Cerebellar nuclear complex (tissue), 1 donor: ENCODE measurements around the gene CLEC7A.

Experiments used
- DNase-seq, 2 experiments: peaks; one replicate each; lab custom pipeline; 2025; lab: John Stamatoyannopoulos, UW

The CLEC7A gene

GRCh38 chr12:10140001-10140400, 10.0 kb upstream of the CLEC7A start:
- DNase-seq, result no peak

- no peak for DNase-seq
Measured at GRCh38 chr12:10136637-10137205, 6.7 kb upstream of the CLEC7A start.

- no peak for DNase-seq
Measured at GRCh38 chr12:10135126-10135525, 5.1 kb upstream of the CLEC7A start.

- no peak for DNase-seq
Measured at GRCh38 chr12:10132850-10133370, 2.9 kb upstream of the CLEC7A start.

- no peak for DNase-seq
Measured at GRCh38 chr12:10131111-10131690, 1.2 kb upstream of the CLEC7A start.

GRCh38 chr12:10128687-10129086, 1.3 kb downstream of the CLEC7A start:
- no peak for DNase-seq

- DNase-seq, result no peak
Measured at GRCh38 chr12:10126413-10126812, 3.6 kb downstream of the CLEC7A start.

GRCh38 chr12:10122689-10123088, 7.3 kb downstream of the CLEC7A start:
- DNase-seq, result no peak

GRCh38 chr12:10121278-10121677, 8.7 kb downstream of the CLEC7A start:
- no peak for DNase-seq

- no peak for DNase-seq
Measured at GRCh38 chr12:10119066-10119465, 10.9 kb downstream of the CLEC7A start.

- DNase-seq, result no peak
Measured at GRCh38 chr12:10115890-10116289, 14.1 kb downstream of the CLEC7A start.

- no peak for DNase-seq
Measured at GRCh38 chr12:10115311-10115710, 14.7 kb downstream of the CLEC7A start.

- DNase-seq, result no peak
Measured at GRCh38 chr12:10113920-10114319, 16.1 kb downstream of the CLEC7A start.

- no peak for DNase-seq
Measured at GRCh38 chr12:10113075-10113474, 16.9 kb downstream of the CLEC7A start.

GRCh38 chr12:10111451-10111850, 18.5 kb downstream of the CLEC7A start:
- DNase-seq, result no peak

GRCh38 chr12:10110256-10110844, 19.6 kb downstream of the CLEC7A start:
- DNase-seq, result no peak

- DNase-seq, result no peak
Measured at GRCh38 chr12:10102322-10102721, 27.7 kb downstream of the CLEC7A start.

- no peak for DNase-seq
Measured at GRCh38 chr12:10101648-10102220, 28.3 kb downstream of the CLEC7A start.

- DNase-seq, result no peak
Measured at GRCh38 chr12:10101042-10101579, 28.9 kb downstream of the CLEC7A start.

- no peak for DNase-seq
Measured at GRCh38 chr12:10098791-10099190, 31.2 kb downstream of the CLEC7A start, which contains the start of gene CLEC1A. Gene CLEC1A (minus strand): TSS chr12:10098985. CDS start chr12:10098922, 63 bp downstream.

GRCh38 chr12:10097521-10097920, 32.5 kb downstream of the CLEC7A start:
- DNase-seq, result no peak

- DNase-seq, result no peak
Measured at GRCh38 chr12:10095971-10096370, 34.0 kb downstream of the CLEC7A start.
